Hepatic stellate cell (primary cell): Measurements from ENCODE around the gene INPP5A.
"Not testable (repeated sequence)": the region's sequence is repeated elsewhere in the genome, so short reads cannot be mapped to it uniquely, and the experiment has no call there.

ENCODE experiments used
- DNase-seq: peaks from one replicate; pipeline ENCODE4 v3.0.0; 2011; ENCODE audit warnings: low spot score

Gene INPP5A

GRCh38 chr10:132503581-132504421 lies 33.8 kb upstream of the INPP5A start:
- DNase-seq = no peak

- DNase-seq = no peak
These were observed 32.9 kb upstream of the INPP5A start for GRCh38 chr10:132504501-132505272.

GRCh38 chr10:132505546-132505945 lies 32.0 kb upstream of the INPP5A start:
- DNase-seq = not testable (repeated sequence)

GRCh38 chr10:132506711-132507408 lies 30.7 kb upstream of the INPP5A start:
- no peak for DNase-seq

GRCh38 chr10:132507409-132507955 lies 30.1 kb upstream of the INPP5A start:
- DNase-seq = no peak

- no peak for DNase-seq
These were observed 29.6 kb upstream of the INPP5A start for GRCh38 chr10:132507956-132508490.

- DNase-seq = peak; percentile 51
These were observed 28.8 kb upstream of the INPP5A start for GRCh38 chr10:132508581-132509443.

- DNase-seq = no peak
These were observed 27.9 kb upstream of the INPP5A start for GRCh38 chr10:132509506-132510173.

GRCh38 chr10:132510174-132510611 lies 27.4 kb upstream of the INPP5A start:
- no peak for DNase-seq

- no peak for DNase-seq
These were observed 26.2 kb upstream of the INPP5A start for GRCh38 chr10:132511121-132512051.

GRCh38 chr10:132512052-132512442 lies 25.5 kb upstream of the INPP5A start:
- DNase-seq = no peak

- DNase-seq = no peak
These were observed 24.8 kb upstream of the INPP5A start for GRCh38 chr10:132512693-132513345.

- DNase-seq = no peak
These were observed 22.6 kb upstream of the INPP5A start for GRCh38 chr10:132514821-132515520.

- no peak for DNase-seq
These were observed 21.5 kb upstream of the INPP5A start for GRCh38 chr10:132515811-132516726.

GRCh38 chr10:132516771-132517725 lies 20.5 kb upstream of the INPP5A start:
- peak; percentile 100 for DNase-seq
